GM23248 (cell line): ENCODE data around the gene RNF215. TPM values are rescaled to one million over a fixed set of nuclear protein-coding genes. Genes with fewer than 3 reads are reported as not detected.

Source experiments
- DNase-seq: peaks from one replicate; pipeline ENCODE4 v3.0.0-alpha.2; 2015
- H2AFZ ChIP-seq: fragments of 200-600 bp; sonication (generic); 2 replicates; pipeline ENCODE4 v1.6.1; 2016; ENCODE audit warnings: antibody characterized with exemption
- H3F3A ChIP-seq: fragments of 200-600 bp; sonication (generic); 2 replicates; pipeline ENCODE4 v1.6.1; 2016; ENCODE audit warnings: mild to moderate bottlenecking, antibody characterized with exemption, mixed run types; ENCODE audit not compliant: insufficient read depth
- H3K27ac ChIP-seq: fragments of 200-600 bp; sonication (generic); 2 replicates; pipeline ENCODE4 v1.5.1; 2016; ENCODE audit warnings: mild to moderate bottlenecking
- H3K27me3 ChIP-seq: fragments of 200-600 bp; sonication (generic); replicated peaks from 2 replicates; pipeline ENCODE4 v1.6.1; 2016; ENCODE audit warnings: mild to moderate bottlenecking; ENCODE audit not compliant: insufficient read depth
- H3K36me3 ChIP-seq: fragments of 200-600 bp; sonication (generic); 2 replicates; pipeline ENCODE4 v1.6.1; 2016; ENCODE audit warnings: low read depth, mild to moderate bottlenecking
- H3K4me1 ChIP-seq: fragments of 200-600 bp; sonication (generic); 2 replicates; pipeline ENCODE4 v1.6.1; 2016; ENCODE audit warnings: mild to moderate bottlenecking; ENCODE audit not compliant: insufficient read depth
- H3K4me2 ChIP-seq: fragments of 200-600 bp; sonication (generic); one replicate; pipeline ENCODE4 v1.6.1; 2016; ENCODE audit warnings: mild to moderate bottlenecking; ENCODE audit not compliant: unreplicated experiment
- H3K4me3 ChIP-seq: fragments of 200-600 bp; sonication (generic); 2 replicates; pipeline ENCODE4 v1.5.1; 2016; ENCODE audit warnings: mild to moderate bottlenecking
- H3K79me2 ChIP-seq: fragments of 200-600 bp; sonication (generic); 2 replicates; pipeline ENCODE4 v1.6.1; 2016; ENCODE audit warnings: mild to moderate bottlenecking; ENCODE audit not compliant: insufficient read depth
- H3K9ac ChIP-seq: fragments of 200-600 bp; sonication (generic); 2 replicates; pipeline ENCODE4 v1.6.1; 2016; ENCODE audit warnings: mild to moderate bottlenecking
- H3K9me2 ChIP-seq: fragments of 200-600 bp; sonication (generic); 2 replicates; pipeline ENCODE4 v1.6.1; 2016; ENCODE audit warnings: mixed run types, mild to moderate bottlenecking, moderate library complexity; ENCODE audit not compliant: insufficient read depth
- H3K9me3 ChIP-seq: fragments of 200-600 bp; sonication (generic); one replicate; pipeline ENCODE4 v1.6.1; 2017; ENCODE audit warnings: low read depth
- H4K20me1 ChIP-seq: fragments of 200-600 bp; sonication (generic); 2 replicates; pipeline ENCODE4 v1.6.0; 2016; ENCODE audit not compliant: insufficient read depth
- EZH2 ChIP-seq: fragments of 200-600 bp; sonication (generic); IDR thresholded peaks from 2 replicates; pipeline ENCODE4 v1.6.1; 2018; ENCODE audit warnings: antibody characterized with exemption, mild to moderate bottlenecking; ENCODE audit not compliant: insufficient read depth, poor library complexity, severe bottlenecking
- EZH2phosphoT487 ChIP-seq: fragments of 200-600 bp; sonication (generic); IDR thresholded peaks from 2 replicates; pipeline ENCODE4 v1.6.1; 2018; ENCODE audit warnings: antibody characterized with exemption, moderate library complexity, mild to moderate bottlenecking, low read depth; ENCODE audit not compliant: insufficient read depth
- WGBS, 2 experiments: methylation state at CpG; one replicate each; pipeline ENCODE4 v1.1.6; 2015 to 2017; ENCODE audit warnings: low lambda C conversion rate in 2 of 2, low coverage in 1 of 2; ENCODE audit errors: missing lambda C conversion rate in 2 of 2; 5-methylcytosine and 5-hydroxymethylcytosine counted together
- in situ Hi-C: fragments of 300-500 bp; cut with MboI; formaldehyde crosslinking; loops from 2 replicates; pipeline ENCODE4 v1.15.0; 2020
- polyA plus RNA-seq: library from polyadenylated mRNA; unstranded; fragments of >200 nt; fragmentation: Nextera tagmentation; extraction: Ambion mirVana; gene quantifications from 2 replicates; pipeline ENCODE4 v1.2.1, GENCODE V29; 2016
- total RNA-seq: library from RNA; depleted of rRNA; stranded (reverse); fragments of >200 nt; shearing (Covaris generic); gene quantifications from 2 replicates; pipeline ENCODE4 v1.2.3, GENCODE V29; 2014

Gene RNF215
- total and polyA plus RNA-seq, 2 experiments from 2014 or later: 2.9 to 29.9 TPM

DNA sequence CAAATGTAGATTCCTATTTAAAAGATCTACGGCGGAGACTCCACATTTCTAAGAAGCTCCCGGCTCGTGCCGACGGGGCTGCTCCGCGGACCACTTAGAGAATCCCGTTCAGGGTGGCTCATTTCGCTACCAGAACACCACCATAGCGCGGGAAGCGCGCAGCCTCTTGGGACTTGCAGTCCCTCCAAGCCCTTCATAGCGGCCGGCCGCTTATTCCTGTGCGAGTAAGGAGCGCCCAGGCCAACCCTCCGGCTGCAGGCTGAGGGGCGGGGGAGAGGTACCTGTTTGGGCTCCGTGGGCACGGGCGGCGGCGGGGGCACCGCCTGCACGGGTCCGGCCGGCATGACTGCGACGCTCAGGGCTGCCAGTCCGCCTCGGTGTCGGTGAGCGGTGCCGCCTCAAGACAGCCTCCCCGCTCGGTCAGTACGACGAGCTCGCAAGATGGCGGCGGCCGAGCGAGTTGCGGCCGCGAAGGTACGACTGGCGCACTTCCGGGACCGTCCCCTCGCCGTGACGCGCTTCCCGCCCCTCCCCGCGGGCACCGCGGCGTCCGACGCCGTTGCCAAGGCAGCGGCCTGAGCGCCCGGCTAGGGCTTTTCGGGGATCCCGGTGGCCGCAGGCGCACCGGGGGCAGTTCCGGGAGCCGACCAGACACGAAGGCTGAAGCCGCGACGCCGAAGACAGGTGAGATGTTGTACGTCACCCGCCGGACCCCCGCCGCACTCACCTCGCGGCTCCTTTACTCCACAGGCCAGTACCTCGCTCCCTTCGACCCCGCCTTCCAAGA lies 30.6 kb downstream of the RNF215 start, which contains the start of the genes CCDC157 and SF3A1:
CCDC157 (plus strand) TSS at position 559 of the 787 bp plus-strand sequence. CDS start 8,994 bp downstream, outside the sequence.
SF3A1 (minus strand) TSS at position 446 of the 787 bp plus-strand sequence; CDS start at position 344, 102 bp downstream.
- no peaks in the 10 kb centered on the region for H3F3A ChIP-seq
- peak within 1 kb of the TSS; percentile 90 for H3K9ac ChIP-seq
- H3K9me2 ChIP-seq: no peaks in the 10 kb centered on the region
- H2AFZ ChIP-seq: peak within 1 kb of the TSS; percentile 96
- TF ChIP-seq EZH2 (no peak), EZH2phosphoT487 (no peak)
- H3K9me3 ChIP-seq: no peaks in the 10 kb centered on the region
- H3K4me2 ChIP-seq: peak within 1 kb of the TSS; percentile 99
- peak within 1 kb of the TSS; percentile 85 for H3K4me3 ChIP-seq
- DNase-seq: peak; percentile 98
- WGBS, 2 experiments: 1% methylated on average over 46 to 59 of the region's 91 CpGs
- H3K27me3 ChIP-seq: no peaks in the 10 kb centered on the region
- peaks cover 17% of the 10 kb centered on the region; the same call in 1 of the 2 replicates for H3K4me1 ChIP-seq
- H3K27ac ChIP-seq: peak within 1 kb of the TSS; percentile 82
- peaks cover 49% of the 10 kb centered on the region for H3K79me2 ChIP-seq
- in situ Hi-C loops: no loop called here
- no peaks in the 10 kb centered on the region for H4K20me1 ChIP-seq
- H3K36me3 ChIP-seq: peaks cover 11% of the 10 kb centered on the region

DNA sequence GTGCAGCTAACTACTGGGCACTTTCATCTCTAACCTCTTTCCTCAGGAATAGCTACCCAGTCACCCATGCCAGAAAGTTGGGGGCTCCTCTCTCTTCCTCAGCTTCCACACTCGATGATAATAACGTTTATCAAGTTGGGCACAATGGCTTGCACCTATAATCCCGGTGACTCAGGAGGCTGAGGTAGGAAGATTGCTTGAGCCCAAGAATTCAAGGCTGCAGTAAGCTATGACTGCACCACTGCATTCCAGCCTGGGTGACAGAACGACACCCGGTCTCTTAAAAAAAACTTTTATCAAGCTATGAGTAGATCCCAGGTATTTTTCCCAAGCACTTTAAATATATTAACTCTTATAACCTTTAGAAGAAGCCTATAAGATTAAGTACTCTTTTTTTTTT lies 32.6 kb downstream of the RNF215 start:
- no peak overlapping the region for H2AFZ ChIP-seq
- no peaks in the 10 kb centered on the region for H4K20me1 ChIP-seq
- peaks cover 69% of the 10 kb centered on the region for H3K79me2 ChIP-seq
- 72 to 77% methylated on average over 5 of the region's 5 CpGs for WGBS, 2 experiments
- no peaks in the 10 kb centered on the region for H3K9me2 ChIP-seq
- peak overlapping the region; percentile 85 for H3K4me3 ChIP-seq
- peak; percentile 20 for DNase-seq
- no peak overlapping the region; the same call in 1 of the 2 replicates for H3K9ac ChIP-seq
- H3K27ac ChIP-seq: no peak overlapping the region
- peaks cover 17% of the 10 kb centered on the region; the same call in 1 of the 2 replicates for H3K4me1 ChIP-seq
- H3K36me3 ChIP-seq: peaks cover 28% of the 10 kb centered on the region
- in situ Hi-C loops: no loop called here
- H3K9me3 ChIP-seq: no peaks in the 10 kb centered on the region
- TF ChIP-seq EZH2: no peak
- TF ChIP-seq EZH2phosphoT487: no peak
- H3K27me3 ChIP-seq: no peaks in the 10 kb centered on the region
- no peaks in the 10 kb centered on the region for H3F3A ChIP-seq
- peak overlapping the region; percentile 96 for H3K4me2 ChIP-seq

DNA sequence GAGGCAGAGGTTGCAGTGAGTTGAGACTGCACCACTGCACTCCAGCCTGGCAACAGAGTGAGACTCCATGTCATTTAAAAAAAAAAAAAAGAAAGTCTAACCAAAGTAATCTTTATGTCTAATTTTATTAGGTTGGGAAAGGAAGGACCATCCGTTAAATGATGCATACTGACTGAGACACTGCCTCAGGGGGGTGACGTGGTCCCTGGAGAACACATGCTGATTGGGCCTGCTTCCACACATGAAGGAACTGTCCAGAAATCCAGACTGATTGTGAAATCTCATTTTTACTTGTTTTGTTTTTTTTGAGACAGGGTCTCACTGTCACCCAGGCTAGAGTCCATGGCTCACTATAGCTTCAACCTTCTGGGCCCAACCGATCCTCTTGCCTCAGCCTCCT lies 36.0 kb downstream of the RNF215 start:
- Histone ChIP-seq H3K9ac (no peak overlapping the region), H3K27me3 (no peaks in the 10 kb centered on the region), H3F3A (no peaks in the 10 kb centered on the region), H3K4me2 (no peak overlapping the region), H3K9me2 (no peaks in the 10 kb centered on the region), H4K20me1 (no peaks in the 10 kb centered on the region), H3K4me1 (peaks cover 17% of the 10 kb centered on the region; the same call in 1 of the 2 replicates), H3K36me3 (peaks cover 43% of the 10 kb centered on the region), H3K9me3 (no peaks in the 10 kb centered on the region), H3K27ac (no peak overlapping the region), H3K79me2 (peaks cover 99% of the 10 kb centered on the region), H2AFZ (no peak overlapping the region), H3K4me3 (no peak overlapping the region)
- WGBS, 2 experiments: 85 to 89% methylated on average over 3 of the region's 3 CpGs
- no peak for DNase-seq
- no peak for TF ChIP-seq EZH2
- TF ChIP-seq EZH2phosphoT487: no peak
- in situ Hi-C loops: no loop called here

DNA sequence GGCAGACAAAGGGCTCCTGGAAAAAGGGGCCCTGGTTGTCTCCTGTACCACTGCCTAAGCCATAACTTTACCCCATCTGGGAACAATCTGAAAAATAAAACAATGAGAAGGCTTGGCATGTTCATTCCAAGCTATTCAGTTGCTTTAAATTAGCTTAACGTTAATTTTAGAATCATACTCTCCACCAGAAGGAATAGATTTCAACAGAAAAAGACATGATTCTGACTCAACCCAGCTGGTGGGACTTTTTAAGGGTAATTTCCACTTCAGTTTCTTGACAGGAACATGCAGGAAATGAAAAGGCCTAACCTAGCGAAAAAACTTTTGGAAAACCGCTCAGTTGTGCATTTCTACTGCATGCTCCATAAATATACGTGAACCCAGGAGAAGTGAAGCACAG lies 38.4 kb downstream of the RNF215 start:
- Histone ChIP-seq H3K4me3 (no peak overlapping the region), H3K9ac (peak overlapping the region; percentile 2; the same call in 1 of the 2 replicates), H3K36me3 (peaks cover 62% of the 10 kb centered on the region), H4K20me1 (no peaks in the 10 kb centered on the region), H3K79me2 (peaks cover 81% of the 10 kb centered on the region), H3K4me2 (no peak overlapping the region), H3K27me3 (no peaks in the 10 kb centered on the region), H2AFZ (no peak overlapping the region), H3K27ac (peak overlapping the region; percentile 24), H3F3A (no peaks in the 10 kb centered on the region), H3K9me2 (no peaks in the 10 kb centered on the region), H3K9me3 (no peaks in the 10 kb centered on the region), H3K4me1 (no peaks in the 10 kb centered on the region)
- WGBS, 2 experiments: 31 to 35% methylated on average over 4 of the region's 4 CpGs
- peak; percentile 38 for DNase-seq
- TF ChIP-seq EZH2: no peak
- no peak for TF ChIP-seq EZH2phosphoT487
- in situ Hi-C loops: no loop called here
